Activated naive CD8-positive, alpha-beta T cell treated with anti-CD3 and anti-CD28 coated beads for 36 hours (primary cell): Measurements from ENCODE around the gene CCDC59. TPM values are rescaled to one million over a fixed set of nuclear protein-coding genes. Genes with fewer than 3 reads are reported as not detected.

Experiments used
- DNase-seq: peaks from one replicate; pipeline ENCODE4 v3.0.0; 2021
- H3K27ac Mint-ChIP-seq: one replicate; pipeline ENCODE4 v1.8.0; 2022; ENCODE audit warnings: mild to moderate bottlenecking, moderate library complexity, mixed read lengths
- H3K27me3 Mint-ChIP-seq: one replicate; pipeline ENCODE4 v1.8.0; 2022; ENCODE audit warnings: mild to moderate bottlenecking, mixed read lengths
- H3K36me3 Mint-ChIP-seq: one replicate; pipeline ENCODE4 v1.8.0; 2021; ENCODE audit warnings: mild to moderate bottlenecking, mixed read lengths
- H3K4me1 Mint-ChIP-seq: one replicate; pipeline ENCODE4 v1.8.0; 2021; ENCODE audit warnings: mixed read lengths
- H3K4me3 Mint-ChIP-seq: one replicate; pipeline ENCODE4 v1.8.0; 2022; ENCODE audit warnings: mild to moderate bottlenecking, moderate library complexity, mixed read lengths
- H3K9me3 Mint-ChIP-seq: one replicate; pipeline ENCODE4 v1.8.0; 2022; ENCODE audit warnings: mixed read lengths
- total RNA-seq, 2 experiments: library from RNA; stranded (reverse); gene quantifications; one replicate each; pipeline ENCODE4 v1.2.3, GENCODE V29; 2021

Gene CCDC59
- total RNA-seq, 2 experiments from 2014 or later: 140 to 141 TPM

DNA sequence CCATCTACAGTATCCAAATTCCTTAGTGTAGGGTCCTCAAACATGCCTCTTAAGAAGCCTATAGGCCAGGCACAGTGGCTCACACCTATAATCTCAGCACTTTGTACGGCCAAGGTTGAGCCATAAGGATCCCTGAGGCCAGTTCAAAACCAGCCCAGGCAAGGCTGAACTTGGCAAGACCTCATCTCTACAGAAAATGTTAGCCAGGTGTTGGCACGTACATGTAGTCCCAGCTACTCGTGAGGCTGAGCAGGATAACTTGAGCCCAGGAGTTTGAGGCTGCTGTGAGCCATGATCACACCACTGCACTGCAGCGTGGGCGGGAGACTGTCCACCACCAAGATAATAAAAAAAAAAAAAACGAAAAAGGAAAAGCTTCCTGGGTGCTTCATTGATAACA is 6.8 kb downstream of the CCDC59 start:
- H3K9me3 Mint-ChIP-seq: no peaks in the 10 kb centered on the region
- no peak for DNase-seq
- H3K4me1 Mint-ChIP-seq: peaks cover 16% of the 10 kb centered on the region
- H3K4me3 Mint-ChIP-seq: no peak overlapping the region
- no peaks in the 10 kb centered on the region for H3K27me3 Mint-ChIP-seq
- no peak overlapping the region for H3K27ac Mint-ChIP-seq
- H3K36me3 Mint-ChIP-seq: peaks cover 13% of the 10 kb centered on the region

DNA sequence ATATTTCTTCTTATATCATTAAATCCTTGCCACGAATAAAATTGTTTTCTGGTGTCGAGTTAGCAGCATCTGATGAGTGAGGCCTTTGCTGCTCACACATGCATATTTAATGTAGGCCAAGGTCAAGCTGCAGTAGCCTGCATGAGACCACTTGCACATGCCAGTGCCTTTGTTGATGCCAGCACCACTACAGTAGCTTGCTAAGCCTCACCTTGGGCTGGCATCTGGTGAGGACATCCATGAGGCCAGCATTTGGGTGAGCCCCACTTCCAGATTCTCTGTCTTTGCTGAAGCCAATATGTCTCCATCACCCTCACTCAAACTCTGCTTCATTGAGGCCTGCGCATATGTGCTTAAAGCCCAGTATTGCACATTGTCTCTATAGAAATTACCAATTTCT is 8.0 kb downstream of the CCDC59 start:
- Mint-ChIP-seq H3K27me3 (no peaks in the 10 kb centered on the region), H3K4me3 (no peak overlapping the region), H3K4me1 (peaks cover 5% of the 10 kb centered on the region), H3K36me3 (peaks cover 11% of the 10 kb centered on the region), H3K9me3 (no peaks in the 10 kb centered on the region), H3K27ac (no peak overlapping the region)
- no peak for DNase-seq

DNA sequence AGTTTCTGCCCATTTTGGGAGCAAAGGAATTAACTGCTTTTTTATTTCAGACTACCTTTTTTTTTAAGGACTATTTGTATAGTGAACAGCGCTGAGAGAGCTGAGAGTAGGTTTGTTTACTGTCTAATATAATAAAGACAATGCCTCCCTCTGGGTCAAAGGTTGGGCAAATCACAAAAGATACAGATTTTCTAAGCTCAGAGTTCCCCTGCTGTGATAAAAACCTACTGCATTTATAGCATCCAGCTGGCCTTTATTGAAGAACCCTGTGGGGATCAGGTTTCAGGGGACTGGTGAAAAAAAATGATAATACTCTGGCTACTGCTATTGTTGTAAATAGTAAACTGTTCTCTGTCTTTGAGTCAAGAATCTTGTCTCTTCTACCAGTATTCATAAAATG is 28.7 kb downstream of the CCDC59 start:
- Mint-ChIP-seq H3K27ac (no peak overlapping the region), H3K4me1 (no peaks in the 10 kb centered on the region), H3K4me3 (no peak overlapping the region), H3K9me3 (no peaks in the 10 kb centered on the region), H3K36me3 (no peaks in the 10 kb centered on the region), H3K27me3 (peaks cover 15% of the 10 kb centered on the region)
- no peak for DNase-seq

DNA sequence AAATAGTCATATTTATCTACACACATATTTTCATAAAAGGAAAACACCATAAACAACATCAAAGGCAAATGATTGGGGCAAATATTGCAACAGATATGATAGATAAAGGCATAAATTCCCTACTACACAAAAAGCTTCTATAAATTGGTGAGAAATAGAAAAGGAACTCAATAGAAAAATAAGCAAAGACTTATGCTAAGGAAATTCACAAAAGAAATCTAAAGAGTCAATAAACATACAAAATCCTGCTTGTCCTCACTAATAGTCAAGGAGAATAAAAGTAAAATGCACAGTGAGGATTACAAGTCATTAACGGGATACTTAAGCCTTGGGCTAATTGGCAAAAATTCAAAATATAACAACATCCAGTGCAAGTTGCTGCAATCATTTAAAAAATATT is 30.3 kb downstream of the CCDC59 start:
- Mint-ChIP-seq H3K4me1 (no peaks in the 10 kb centered on the region), H3K9me3 (no peaks in the 10 kb centered on the region), H3K36me3 (no peaks in the 10 kb centered on the region), H3K4me3 (no peak overlapping the region), H3K27ac (no peak overlapping the region), H3K27me3 (peaks cover 3% of the 10 kb centered on the region)
- no peak for DNase-seq

DNA sequence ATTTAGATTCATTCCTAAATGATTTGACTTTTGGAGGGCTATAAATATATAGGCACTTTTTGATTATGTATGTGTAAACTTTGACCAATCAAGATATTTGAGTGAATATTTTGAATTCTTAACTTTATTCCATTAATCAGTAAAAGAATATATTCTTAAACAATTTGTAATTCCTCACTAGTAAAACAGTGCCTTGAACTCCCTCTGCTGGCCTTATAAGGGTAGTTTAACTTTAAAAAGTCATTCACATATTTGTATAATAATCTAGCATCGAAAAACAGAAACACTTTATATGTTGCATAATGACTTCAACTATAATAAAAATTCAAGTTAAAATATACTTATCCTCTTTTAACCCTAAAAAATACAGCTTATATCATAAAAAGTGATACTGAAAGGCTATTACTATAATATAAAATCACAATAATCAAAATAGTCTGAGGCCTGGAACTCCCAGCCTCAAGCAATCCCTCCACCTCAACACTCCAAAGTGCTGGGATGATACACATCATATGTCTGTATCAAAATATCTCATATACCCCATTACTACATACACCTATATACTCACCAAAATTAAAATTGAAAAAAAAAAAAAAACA is 31.2 kb downstream of the CCDC59 start:
- Mint-ChIP-seq H3K9me3 (no peaks in the 10 kb centered on the region), H3K4me3 (no peak overlapping the region), H3K36me3 (no peaks in the 10 kb centered on the region), H3K27ac (no peak overlapping the region), H3K4me1 (no peaks in the 10 kb centered on the region), H3K27me3 (peaks cover 3% of the 10 kb centered on the region)
- no peak for DNase-seq

DNA sequence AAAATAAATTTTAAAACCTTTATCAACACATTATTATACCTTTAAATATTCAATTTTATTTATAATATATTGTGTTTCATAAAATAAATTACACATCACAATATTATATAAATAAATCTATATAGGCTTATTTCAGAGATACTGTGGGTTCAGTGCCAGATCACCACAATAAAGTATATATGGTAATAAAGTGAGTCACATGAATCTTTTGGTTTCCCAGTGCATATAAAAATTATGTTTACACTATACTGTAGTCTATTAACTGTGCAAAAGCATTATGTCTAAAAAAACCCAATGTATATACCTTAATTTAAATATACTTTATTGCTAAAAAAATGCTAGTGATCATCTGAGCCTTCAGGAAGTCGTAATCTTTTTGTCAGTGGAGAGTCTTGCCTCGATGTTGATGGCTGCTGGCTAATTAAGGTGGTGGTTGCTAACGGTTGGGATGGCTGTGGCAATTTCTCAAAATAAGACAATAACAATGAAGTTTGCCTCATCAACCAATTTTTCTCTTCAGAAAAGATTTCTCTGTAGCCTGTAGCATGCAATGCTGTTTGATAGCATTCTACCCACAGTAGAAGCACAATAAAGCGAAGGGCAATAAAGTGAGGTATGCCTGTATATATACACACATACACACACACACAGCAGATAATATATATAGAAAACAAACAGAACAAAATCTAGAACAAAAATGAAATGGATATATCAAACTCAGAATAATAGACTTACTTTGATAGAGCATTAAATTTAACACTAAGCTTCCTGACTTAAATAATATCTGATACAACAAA is 32.4 kb downstream of the CCDC59 start:
- Mint-ChIP-seq H3K4me1 (no peaks in the 10 kb centered on the region), H3K27ac (no peak overlapping the region), H3K27me3 (peaks cover 3% of the 10 kb centered on the region), H3K4me3 (no peak overlapping the region), H3K36me3 (no peaks in the 10 kb centered on the region), H3K9me3 (no peaks in the 10 kb centered on the region)
- DNase-seq: no peak

DNA sequence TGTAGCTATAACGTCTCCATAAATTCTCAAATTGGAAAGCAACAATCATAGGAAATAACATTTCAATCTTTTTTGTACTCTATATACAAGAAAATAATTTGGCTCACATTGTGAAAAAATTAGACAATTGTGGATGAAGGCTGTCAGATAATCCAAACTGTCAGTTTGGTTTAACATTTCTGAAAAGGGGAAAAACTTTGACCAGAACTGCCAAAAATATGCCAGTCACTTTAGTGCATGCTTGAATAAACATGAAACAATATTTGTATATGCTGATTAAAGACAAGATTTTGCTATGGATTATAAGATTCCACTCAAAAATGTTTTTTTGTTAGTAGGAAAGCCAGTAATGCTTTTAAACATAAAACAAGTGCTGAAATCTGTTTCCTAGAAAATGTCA is 38.9 kb downstream of the CCDC59 start:
- H3K27ac Mint-ChIP-seq: no peak overlapping the region

DNA sequence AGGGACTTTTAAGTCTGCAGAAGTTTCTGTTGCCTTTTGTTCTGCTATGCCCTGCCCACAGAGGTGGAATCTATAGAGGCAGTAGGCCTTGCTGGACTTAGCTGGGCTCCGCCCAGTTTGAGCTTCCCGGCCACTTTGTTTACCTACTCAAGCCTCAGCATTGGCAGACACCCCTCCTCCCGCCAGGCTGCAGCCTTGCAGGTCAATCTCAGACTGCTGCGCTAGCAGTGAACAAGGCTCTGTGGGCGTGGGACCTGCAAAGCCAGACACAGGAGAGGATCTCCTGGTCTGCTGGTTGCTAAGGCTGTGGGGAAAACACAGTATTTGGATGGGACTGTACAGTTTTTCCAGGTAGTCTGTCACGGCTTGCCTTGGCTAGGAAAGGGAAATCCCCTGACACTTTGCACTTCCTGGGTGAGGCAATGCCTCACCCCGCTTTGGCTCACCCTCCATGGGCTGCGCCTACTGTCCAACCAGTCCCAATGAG is 43.7 kb downstream of the CCDC59 start:
- Mint-ChIP-seq H3K27me3 (peaks cover 18% of the 10 kb centered on the region), H3K9me3 (peaks cover 4% of the 10 kb centered on the region), H3K36me3 (no peaks in the 10 kb centered on the region), H3K4me1 (no peaks in the 10 kb centered on the region), H3K27ac (no peak overlapping the region), H3K4me3 (no peak overlapping the region)
- no peak for DNase-seq

More for the DNA sequence above, 38.9 kb downstream of the CCDC59 start:
- no peaks in the 10 kb centered on the region for H3K36me3 Mint-ChIP-seq
- no peaks in the 10 kb centered on the region for H3K9me3 Mint-ChIP-seq
- DNase-seq: no peak
- H3K4me3 Mint-ChIP-seq: no peak overlapping the region
- no peaks in the 10 kb centered on the region for H3K4me1 Mint-ChIP-seq
- peaks cover 8% of the 10 kb centered on the region for H3K27me3 Mint-ChIP-seq

Other genes with a start within 250 kb of the CCDC59 start
- 1 to 10 TPM; 4.6 to 5.7 TPM for gene METTL25, start 142 bp upstream of the CCDC59 start, total RNA-seq